ENCODE measurements around the gene TTLL3. TPM values are rescaled to one million over a fixed set of nuclear protein-coding genes. Genes with fewer than 3 reads are reported as not detected.
"Not testable (repeated sequence)": the region's sequence is repeated elsewhere in the genome, so short reads cannot be mapped to it uniquely, and the experiment has no call there.

The TTLL3 gene
- total RNA-seq, 1 donor from 2014 or later: 42.2 TPM

- Mint-ChIP-seq H3K27ac (no peak overlapping the region), H3K27me3 (no peaks in the 10 kb centered on the region), H3K4me3 (no peak overlapping the region), H3K9me3 (no peaks in the 10 kb centered on the region), H3K4me1 (ENCODE audit: unreplicated experiment) (peaks cover 6% of the 10 kb centered on the region), H3K36me3 (no peaks in the 10 kb centered on the region)
- DNase-seq (ENCODE audit: extremely low spot score, unreplicated experiment): no peak
- TF ChIP-seq CTCF (conservative IDR thresholded peaks at IDR 0.05): no peak
Measured at GRCh38 chr3:9867106-9867505, 57.0 kb downstream of the TTLL3 start.

GRCh38 chr3:9869955-9870354 is 59.9 kb downstream of the TTLL3 start:
- no peaks in the 10 kb centered on the region for H3K9me3 Mint-ChIP-seq
- no peaks in the 10 kb centered on the region for H3K27me3 Mint-ChIP-seq
- DNase-seq (ENCODE audit: extremely low spot score, unreplicated experiment): no peak
- H3K36me3 Mint-ChIP-seq: no peaks in the 10 kb centered on the region
- TF ChIP-seq CTCF (conservative IDR thresholded peaks at IDR 0.05): no peak
- peaks cover 8% of the 10 kb centered on the region for H3K4me1 Mint-ChIP-seq (ENCODE audit: unreplicated experiment)
- H3K4me3 Mint-ChIP-seq: no peak overlapping the region
- no peak overlapping the region for H3K27ac Mint-ChIP-seq

GRCh38 chr3:9870978-9871377 is 60.9 kb downstream of the TTLL3 start:
- Mint-ChIP-seq H3K4me3 (no peak overlapping the region), H3K27ac (no peak overlapping the region), H3K9me3 (no peaks in the 10 kb centered on the region), H3K27me3 (no peaks in the 10 kb centered on the region), H3K4me1 (ENCODE audit: unreplicated experiment) (peaks cover 16% of the 10 kb centered on the region), H3K36me3 (no peaks in the 10 kb centered on the region)
- DNase-seq (ENCODE audit: extremely low spot score, unreplicated experiment): no peak
- no peak for TF ChIP-seq CTCF (conservative IDR thresholded peaks at IDR 0.05)

GRCh38 chr3:9872067-9872466 is 62.0 kb downstream of the TTLL3 start:
- H3K9me3 Mint-ChIP-seq; DNase-seq (ENCODE audit: extremely low spot score, unreplicated experiment); H3K27ac Mint-ChIP-seq; H3K27me3 Mint-ChIP-seq; H3K36me3 Mint-ChIP-seq; H3K4me3 Mint-ChIP-seq: not testable (repeated sequence)
- peaks cover 16% of the 10 kb centered on the region for H3K4me1 Mint-ChIP-seq (ENCODE audit: unreplicated experiment)

GRCh38 chr3:9875448-9875847 is 65.4 kb downstream of the TTLL3 start:
- TF ChIP-seq CTCF (conservative IDR thresholded peaks at IDR 0.05): no peak
- DNase-seq (ENCODE audit: extremely low spot score, unreplicated experiment): no peak
- H3K27me3 Mint-ChIP-seq: peaks cover 3% of the 10 kb centered on the region
- H3K9me3 Mint-ChIP-seq: no peaks in the 10 kb centered on the region
- H3K4me3 Mint-ChIP-seq: no peak overlapping the region
- H3K27ac Mint-ChIP-seq: peak overlapping the region; percentile 8
- no peaks in the 10 kb centered on the region for H3K36me3 Mint-ChIP-seq
- peaks cover 16% of the 10 kb centered on the region for H3K4me1 Mint-ChIP-seq (ENCODE audit: unreplicated experiment)

GRCh38 chr3:9876255-9876654 is 66.2 kb downstream of the TTLL3 start:
- not testable (repeated sequence) for DNase-seq (ENCODE audit: extremely low spot score, unreplicated experiment); H3K27me3 Mint-ChIP-seq; H3K4me3 Mint-ChIP-seq; H3K9me3 Mint-ChIP-seq; H3K27ac Mint-ChIP-seq; H3K36me3 Mint-ChIP-seq
- peaks cover 16% of the 10 kb centered on the region for H3K4me1 Mint-ChIP-seq (ENCODE audit: unreplicated experiment)

GRCh38 chr3:9876991-9877390 is 66.9 kb downstream of the TTLL3 start:
- Mint-ChIP-seq H3K27ac (no peak overlapping the region), H3K27me3 (peaks cover 3% of the 10 kb centered on the region), H3K9me3 (no peaks in the 10 kb centered on the region), H3K36me3 (no peaks in the 10 kb centered on the region), H3K4me3 (no peak overlapping the region), H3K4me1 (ENCODE audit: unreplicated experiment) (peaks cover 16% of the 10 kb centered on the region)
- DNase-seq (ENCODE audit: extremely low spot score, unreplicated experiment): no peak
- no peak for TF ChIP-seq CTCF (conservative IDR thresholded peaks at IDR 0.05)
